ENCODE results near the gene ZDHHC11. TPM values are rescaled to one million over a fixed set of nuclear protein-coding genes. Genes with fewer than 3 reads are reported as not detected.
"Not testable (repeated sequence)": the region's sequence is repeated elsewhere in the genome, so short reads cannot be mapped to it uniquely, and the experiment has no call there.

ZDHHC11 gene
- polyA plus RNA-seq, 6 donors from 2014 or later, result not detected

DNA sequence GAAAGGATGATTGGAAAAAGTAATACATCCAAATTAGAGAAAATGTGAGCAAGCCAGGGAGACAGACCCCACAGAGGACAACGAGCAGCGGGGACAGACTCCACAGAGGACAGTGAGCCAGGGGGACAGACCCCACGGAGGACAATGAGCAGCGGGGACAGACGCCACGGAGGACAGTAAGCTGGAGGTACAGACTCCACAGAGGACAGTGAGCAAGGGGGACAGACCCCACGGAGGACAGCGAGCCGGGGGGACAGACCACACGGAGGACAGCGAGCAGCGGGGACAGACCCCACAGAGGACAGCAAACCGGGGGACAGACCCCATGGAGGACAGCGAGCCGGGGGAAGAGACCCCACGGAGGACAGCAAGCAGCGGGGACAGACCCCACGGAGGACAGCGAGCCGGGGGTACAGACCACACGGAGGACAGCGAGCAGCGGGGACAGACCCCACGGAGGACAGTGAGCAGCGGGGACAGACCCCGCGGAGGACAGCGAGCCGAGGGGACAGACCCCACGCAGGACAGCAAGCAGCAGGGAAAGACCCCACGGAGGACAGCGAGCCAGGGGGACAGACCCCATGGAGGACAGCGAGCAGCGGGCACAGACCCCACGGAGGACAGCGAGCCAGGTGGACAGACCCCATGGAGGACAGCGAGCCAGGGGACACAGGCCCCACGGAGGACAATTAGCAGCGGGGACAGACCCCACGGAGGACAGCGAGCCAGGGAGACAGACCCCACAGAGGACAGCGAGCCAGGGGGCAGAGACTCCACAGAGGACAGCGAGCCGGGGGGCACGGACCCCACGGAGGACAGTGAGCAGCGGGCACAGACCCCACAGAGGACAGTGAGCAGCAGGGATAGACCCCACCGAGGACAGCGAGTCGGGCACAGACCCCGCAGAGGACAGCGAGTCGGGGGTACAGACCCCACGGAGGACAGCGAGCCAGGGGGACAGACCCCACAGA is 1.9 kb upstream of the ZDHHC11 start:
- no peak for DNase-seq
- ATAC-seq (ENCODE audit: low read depth in 2 of 2), result no peak
- peak overlapping the region in 1 of 6 donors; percentile 7 for H3K27ac Mint-ChIP-seq
- H3K27me3 Mint-ChIP-seq, result peaks cover 0 to 12% (median 4%) of the 10 kb centered on the region in 3 donors
- no peaks in the 10 kb centered on the region for H3K9me3 Mint-ChIP-seq
- no peak overlapping the region for H3K4me3 Mint-ChIP-seq
- H3K4me1 Mint-ChIP-seq, result no peaks in the 10 kb centered on the region
- H3K36me3 Mint-ChIP-seq, result no peaks in the 10 kb centered on the region

DNA sequence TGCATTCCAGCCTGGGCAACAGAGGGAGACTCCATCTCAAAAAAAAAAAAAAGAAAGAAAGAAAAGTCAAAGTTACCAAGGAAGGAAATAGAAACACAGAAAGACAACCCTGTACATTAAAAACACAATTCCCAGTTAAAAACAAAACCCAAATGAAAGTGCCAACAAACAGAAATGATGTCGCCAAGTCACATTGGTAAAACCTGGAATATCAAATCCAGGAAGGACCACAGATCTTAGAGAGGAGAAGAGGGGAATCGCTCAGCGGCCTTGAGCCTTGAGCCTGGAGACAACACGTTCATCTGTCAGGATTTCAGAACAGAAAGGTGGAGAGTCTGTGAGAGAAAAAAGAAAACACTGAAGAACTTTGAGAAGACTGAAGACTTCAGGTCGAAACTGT is 1.2 kb upstream of the ZDHHC11 start:
- Mint-ChIP-seq H3K36me3 (no peaks in the 10 kb centered on the region), H3K27ac (no peak overlapping the region), H3K4me3 (no peak overlapping the region), H3K27me3 (peaks cover 0 to 12% (median 4%) of the 10 kb centered on the region in 3 donors), H3K4me1 (no peaks in the 10 kb centered on the region), H3K9me3 (no peaks in the 10 kb centered on the region)
- ATAC-seq (ENCODE audit: low read depth in 2 of 2) (no peak), DNase-seq (no peak)

DNA sequence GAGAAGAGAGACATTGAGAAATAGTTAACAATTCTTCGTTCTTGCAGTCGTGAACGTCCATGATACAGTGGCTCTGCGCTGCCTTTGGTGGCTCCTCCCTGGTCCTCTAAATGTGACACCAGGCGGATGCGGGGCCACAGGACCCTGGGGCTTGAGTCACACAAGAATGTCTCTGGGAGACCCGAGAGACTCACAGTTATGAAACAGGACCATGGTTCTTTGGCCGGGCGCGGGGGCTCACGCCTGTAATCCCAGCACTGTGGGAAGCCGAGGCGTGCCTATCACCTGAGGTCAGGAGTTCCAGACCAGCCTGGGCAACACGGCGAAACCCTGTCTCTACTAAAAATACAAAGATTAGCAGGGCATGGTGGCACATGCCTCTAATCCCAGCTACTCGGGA is 767 bp upstream of the ZDHHC11 start:
- Mint-ChIP-seq H3K4me3 (no peak overlapping the region), H3K27me3 (peaks cover 0 to 12% (median 4%) of the 10 kb centered on the region in 3 donors), H3K36me3 (no peaks in the 10 kb centered on the region), H3K4me1 (no peaks in the 10 kb centered on the region), H3K27ac (no peak overlapping the region), H3K9me3 (no peaks in the 10 kb centered on the region)
- DNase-seq (no peak), ATAC-seq (ENCODE audit: low read depth in 2 of 2) (no peak)

DNA sequence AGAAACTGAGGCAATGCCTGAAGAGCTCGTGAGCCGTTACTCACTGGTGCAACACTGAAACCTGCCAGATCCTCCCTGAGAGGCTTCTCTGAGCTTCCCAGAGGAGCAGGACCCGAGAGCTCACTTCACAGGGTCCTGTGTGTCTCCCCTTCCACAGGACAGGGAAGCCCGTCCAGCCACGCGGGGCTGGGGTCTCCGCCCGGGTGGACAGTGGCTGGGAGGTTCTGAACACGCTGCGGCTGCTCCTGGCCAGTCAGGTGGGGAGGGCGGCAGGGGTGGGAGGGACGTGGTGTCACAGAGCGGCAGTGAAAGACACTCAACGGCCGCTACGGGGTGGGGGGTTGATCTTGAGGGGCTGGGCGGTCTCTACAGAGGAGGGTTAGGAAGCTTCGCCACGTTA is 290 bp upstream of the ZDHHC11 start:
- ATAC-seq (ENCODE audit: low read depth in 2 of 2) (no peak), DNase-seq (no peak)
- Mint-ChIP-seq H3K27me3 (peaks cover 0 to 12% (median 4%) of the 10 kb centered on the region in 3 donors), H3K27ac (no peak overlapping the region), H3K4me3 (no peak overlapping the region), H3K9me3 (no peaks in the 10 kb centered on the region), H3K4me1 (no peaks in the 10 kb centered on the region), H3K36me3 (no peaks in the 10 kb centered on the region)

DNA sequence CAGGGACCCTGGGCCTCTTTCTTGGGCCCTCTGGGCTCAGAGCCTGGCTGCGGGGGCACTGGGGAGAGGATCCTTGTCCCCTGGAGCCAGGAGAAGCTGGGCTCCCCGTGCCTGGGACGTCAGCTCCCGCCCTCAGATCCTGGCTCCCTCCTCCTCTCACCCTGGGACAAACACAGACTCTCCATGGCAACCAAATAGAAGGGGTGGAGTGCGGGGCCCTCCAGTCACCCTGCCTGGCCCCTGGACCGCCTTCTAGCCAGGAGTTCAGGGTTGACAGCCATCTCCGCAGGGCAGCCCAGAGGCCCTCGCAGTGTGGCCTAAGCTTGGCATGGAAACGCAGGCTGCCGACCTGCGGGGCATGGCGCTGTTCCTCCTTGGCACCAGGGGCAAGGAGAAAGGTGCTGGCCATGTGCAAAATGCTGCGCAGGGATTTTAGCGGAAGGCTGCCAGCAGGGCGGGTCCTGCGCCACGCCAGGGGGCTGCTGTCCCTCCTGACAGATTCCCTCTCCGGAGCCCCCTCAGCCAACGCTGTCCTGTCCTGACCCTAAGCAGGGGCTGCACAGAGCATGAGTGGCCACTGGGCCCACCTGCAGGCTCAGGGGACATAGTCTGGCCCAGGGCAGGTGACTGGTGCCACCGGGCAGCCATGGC is 1.0 kb downstream of the ZDHHC11 start:
- H3K4me1 Mint-ChIP-seq, result no peaks in the 10 kb centered on the region
- H3K36me3 Mint-ChIP-seq, result no peaks in the 10 kb centered on the region
- H3K27me3 Mint-ChIP-seq, result peaks cover 0 to 12% (median 4%) of the 10 kb centered on the region in 3 donors
- DNase-seq, result no peak
- no peak overlapping the region for H3K4me3 Mint-ChIP-seq
- ATAC-seq (ENCODE audit: low read depth in 2 of 2), result no peak
- no peak overlapping the region for H3K27ac Mint-ChIP-seq
- H3K9me3 Mint-ChIP-seq, result no peaks in the 10 kb centered on the region

DNA sequence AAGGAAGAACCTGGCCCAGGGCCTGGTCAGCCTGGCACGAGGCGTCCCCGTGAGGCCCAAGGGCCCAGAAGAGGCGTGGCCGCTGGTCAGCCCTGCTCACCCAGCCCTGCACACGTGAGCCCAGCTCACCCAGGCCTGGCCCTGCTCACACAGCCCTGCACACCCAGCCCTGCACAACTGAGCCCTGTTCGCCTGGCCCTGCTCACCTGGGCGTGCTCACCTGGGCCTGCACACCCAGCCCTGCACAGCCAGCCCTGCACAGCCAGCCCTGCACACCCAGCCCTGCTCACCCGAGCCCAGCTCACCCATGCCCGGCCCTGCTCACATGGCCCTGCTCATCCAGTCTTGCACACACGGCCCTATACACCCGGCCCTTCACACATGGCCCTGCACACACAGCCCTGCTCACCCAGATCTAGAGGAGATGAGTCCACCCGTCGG is 2.1 kb downstream of the ZDHHC11 start:
- Mint-ChIP-seq H3K27me3 (peaks cover 0 to 12% (median 4%) of the 10 kb centered on the region in 3 donors), H3K27ac (no peak overlapping the region), H3K4me3 (no peak overlapping the region), H3K36me3 (no peaks in the 10 kb centered on the region), H3K9me3 (no peaks in the 10 kb centered on the region), H3K4me1 (no peaks in the 10 kb centered on the region)
- DNase-seq (no peak), ATAC-seq (ENCODE audit: low read depth in 2 of 2) (no peak)

DNA sequence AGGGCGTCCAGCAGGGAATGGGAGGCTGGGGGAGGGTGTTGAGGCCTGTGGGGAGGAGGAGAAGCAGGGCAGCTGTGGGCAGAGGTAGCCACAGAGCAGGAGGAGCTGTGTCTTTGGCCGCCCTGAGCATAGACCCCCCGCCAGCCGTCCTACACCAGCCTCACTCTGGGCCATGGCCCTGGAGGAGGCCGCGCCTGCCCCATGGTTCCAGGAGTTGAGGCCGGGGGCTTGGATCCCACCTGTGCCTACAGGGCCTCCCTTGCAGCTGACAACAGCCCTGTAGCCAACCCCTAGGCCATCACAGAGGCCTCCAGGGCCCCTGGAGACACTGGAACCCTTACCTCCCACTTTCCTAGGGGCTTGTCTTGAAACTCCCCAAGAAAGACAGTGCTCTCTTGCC is 3.0 kb downstream of the ZDHHC11 start:
- not testable (repeated sequence) for H3K27ac Mint-ChIP-seq; H3K4me3 Mint-ChIP-seq; H3K9me3 Mint-ChIP-seq; DNase-seq; H3K4me1 Mint-ChIP-seq; ATAC-seq (ENCODE audit: low read depth in 2 of 2); H3K36me3 Mint-ChIP-seq
- H3K27me3 Mint-ChIP-seq, result peaks cover 0 to 11% (median 4%) of the 10 kb centered on the region in 3 donors

DNA sequence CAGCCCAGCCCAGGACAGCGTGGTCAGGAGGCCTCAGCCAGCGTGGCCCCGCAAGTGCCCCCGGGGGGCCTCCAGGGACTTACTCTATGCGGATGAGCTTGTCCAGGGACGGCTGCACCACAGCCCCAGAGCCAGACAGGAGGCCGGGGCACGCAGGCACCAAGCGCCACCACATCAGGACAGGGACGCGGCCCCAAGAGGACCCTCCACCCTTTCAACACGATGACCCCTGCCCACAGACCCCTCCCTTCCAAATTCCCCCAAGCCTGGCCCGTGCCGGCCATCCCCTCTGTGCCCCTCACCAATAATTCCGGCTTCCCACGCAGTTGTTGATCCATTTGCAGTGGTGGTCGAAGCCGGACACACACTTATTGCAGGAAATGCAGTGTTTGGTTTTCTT is 3.6 kb downstream of the ZDHHC11 start:
- H3K4me3 Mint-ChIP-seq; DNase-seq; ATAC-seq (ENCODE audit: low read depth in 2 of 2); H3K9me3 Mint-ChIP-seq; H3K4me1 Mint-ChIP-seq; H3K27ac Mint-ChIP-seq; H3K36me3 Mint-ChIP-seq; H3K27me3 Mint-ChIP-seq: not testable (repeated sequence)

DNA sequence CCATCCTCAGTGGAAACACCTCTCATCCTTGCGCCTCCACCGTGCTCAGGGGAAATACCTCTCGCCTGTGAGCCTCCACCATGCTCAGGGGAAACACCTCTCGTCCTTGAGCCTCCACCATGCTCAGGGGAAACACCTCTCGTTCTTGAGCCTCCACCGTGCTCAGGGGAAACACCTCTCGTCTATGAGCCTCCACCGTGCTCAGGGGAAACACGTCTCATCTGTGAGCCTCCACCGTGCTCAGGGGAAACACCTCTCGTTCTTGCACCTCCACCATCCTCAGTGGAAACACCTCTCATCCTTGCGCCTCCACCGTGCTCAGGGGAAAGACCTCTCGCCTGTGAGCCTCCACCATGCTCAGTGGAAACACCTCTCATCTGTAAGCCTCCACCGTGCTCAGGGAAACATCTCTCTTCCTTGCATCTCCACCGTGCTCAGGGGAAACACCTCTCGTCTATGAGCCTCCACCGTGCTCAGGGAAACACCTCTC is 4.1 kb downstream of the ZDHHC11 start:
- DNase-seq; H3K36me3 Mint-ChIP-seq; H3K4me1 Mint-ChIP-seq; ATAC-seq (ENCODE audit: low read depth in 2 of 2); H3K4me3 Mint-ChIP-seq; H3K9me3 Mint-ChIP-seq; H3K27me3 Mint-ChIP-seq: not testable (repeated sequence)
- H3K27ac Mint-ChIP-seq, result peak overlapping the region in 2 of 6 donors; percentile 1 to 55

DNA sequence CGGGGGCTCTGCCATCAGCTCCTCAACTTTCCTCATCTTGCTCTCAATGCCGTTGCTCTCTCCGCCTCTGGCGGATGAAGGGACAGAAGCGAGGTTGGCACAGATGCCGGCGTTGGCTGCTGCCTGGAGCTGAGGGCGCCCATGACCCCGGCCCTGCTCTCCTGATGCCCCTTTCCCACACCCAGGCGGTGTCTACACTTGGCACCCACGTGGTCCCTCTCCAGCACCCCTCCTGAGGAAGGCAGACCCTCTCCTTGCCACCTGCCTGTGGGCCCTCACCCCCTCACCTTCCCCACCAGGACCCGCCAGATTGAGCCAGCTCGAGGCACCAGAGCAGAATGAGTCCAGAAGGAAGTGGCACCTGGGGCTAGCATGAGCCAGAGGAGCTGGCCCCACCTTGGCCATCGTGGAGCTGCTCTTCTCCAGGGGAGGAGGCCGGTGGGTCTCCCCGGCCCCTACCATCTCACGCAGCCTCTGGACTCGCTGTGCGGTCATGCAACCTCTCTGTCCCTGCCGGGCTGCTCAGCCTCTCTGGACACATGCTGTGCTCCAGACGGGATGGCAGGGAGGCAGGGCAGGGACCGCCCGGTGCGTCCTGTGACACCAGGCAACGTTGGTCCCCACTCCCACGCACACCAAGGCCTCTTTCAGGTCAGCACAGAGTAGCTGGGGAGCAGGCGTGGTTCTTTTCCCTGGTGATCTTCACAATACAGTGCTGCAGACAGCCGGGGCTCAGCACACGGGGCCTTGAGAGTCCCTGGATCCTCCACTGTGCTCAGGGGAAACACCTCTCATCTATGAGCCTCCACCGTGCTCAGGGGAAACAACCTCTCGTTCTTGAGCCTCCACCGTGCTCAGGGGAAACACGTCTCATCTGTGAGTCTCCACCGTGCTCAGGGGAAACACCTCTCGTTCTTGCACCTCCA is 4.8 kb downstream of the ZDHHC11 start:
- not testable (repeated sequence) for H3K36me3 Mint-ChIP-seq; H3K4me1 Mint-ChIP-seq; DNase-seq; H3K27ac Mint-ChIP-seq; H3K27me3 Mint-ChIP-seq; H3K4me3 Mint-ChIP-seq; ATAC-seq (ENCODE audit: low read depth in 2 of 2); H3K9me3 Mint-ChIP-seq

DNA sequence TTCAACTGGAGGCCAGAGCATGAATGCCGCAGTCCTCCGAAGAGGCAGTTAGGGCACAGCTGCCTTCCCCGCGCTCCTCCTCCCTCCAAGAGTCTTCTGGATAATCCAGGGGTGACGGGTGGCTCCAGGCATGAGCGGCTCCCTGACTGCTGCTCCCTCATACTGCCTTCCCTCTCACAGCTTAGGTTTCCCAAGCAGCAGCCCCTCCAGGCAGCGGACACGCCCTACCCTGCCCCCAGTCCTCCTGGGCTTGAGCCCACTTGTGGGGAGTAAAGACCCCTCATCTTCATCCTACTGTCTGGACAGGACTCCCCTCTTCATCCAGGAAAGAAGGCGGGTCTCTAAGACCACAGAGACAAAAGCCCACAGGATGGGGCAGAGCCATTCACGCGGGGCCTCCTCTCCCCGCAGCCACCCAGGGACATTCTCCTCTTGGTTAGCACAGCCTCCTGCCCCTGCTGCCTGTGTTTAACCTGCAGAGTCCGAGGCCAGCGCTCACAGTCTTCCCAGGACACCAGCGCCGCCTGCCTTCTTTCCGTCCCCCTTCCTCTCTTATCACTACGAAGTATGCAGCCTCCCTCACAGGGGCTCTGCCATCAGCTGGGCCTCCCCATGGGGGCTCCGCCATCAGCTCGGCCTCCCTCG is 5.6 kb downstream of the ZDHHC11 start:
- not testable (repeated sequence) for H3K36me3 Mint-ChIP-seq, H3K4me1 Mint-ChIP-seq, DNase-seq

DNA sequence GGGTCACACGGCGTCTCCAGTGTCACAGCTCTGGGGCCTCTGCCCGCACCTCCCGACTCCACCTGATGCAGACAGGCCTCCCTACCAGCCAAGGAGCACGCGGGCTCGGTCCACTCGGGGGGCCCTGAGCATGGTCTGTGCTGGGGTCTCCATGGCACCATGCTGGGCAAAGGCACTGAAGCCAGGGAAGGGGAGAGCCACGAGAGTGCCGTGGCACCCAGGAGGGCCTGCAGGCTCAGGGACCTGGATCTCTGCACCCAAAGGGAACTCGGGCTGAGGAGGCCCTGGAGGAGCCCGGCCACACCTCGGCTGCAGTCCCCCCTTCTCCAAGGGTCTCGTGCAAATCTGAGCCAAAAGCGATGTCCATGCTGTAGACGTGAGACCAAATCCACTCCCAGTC is 6.4 kb downstream of the ZDHHC11 start:
- H3K27me3 Mint-ChIP-seq; H3K4me1 Mint-ChIP-seq; DNase-seq; H3K4me3 Mint-ChIP-seq; H3K9me3 Mint-ChIP-seq; H3K27ac Mint-ChIP-seq; ATAC-seq (ENCODE audit: low read depth in 2 of 2); H3K36me3 Mint-ChIP-seq: not testable (repeated sequence)

More for the DNA sequence above, 5.6 kb downstream of the ZDHHC11 start:
- peak overlapping the region in 1 of 6 donors; percentile 33 for H3K27ac Mint-ChIP-seq
- H3K4me3 Mint-ChIP-seq; ATAC-seq (ENCODE audit: low read depth in 2 of 2); H3K27me3 Mint-ChIP-seq; H3K9me3 Mint-ChIP-seq: not testable (repeated sequence)

DNA sequence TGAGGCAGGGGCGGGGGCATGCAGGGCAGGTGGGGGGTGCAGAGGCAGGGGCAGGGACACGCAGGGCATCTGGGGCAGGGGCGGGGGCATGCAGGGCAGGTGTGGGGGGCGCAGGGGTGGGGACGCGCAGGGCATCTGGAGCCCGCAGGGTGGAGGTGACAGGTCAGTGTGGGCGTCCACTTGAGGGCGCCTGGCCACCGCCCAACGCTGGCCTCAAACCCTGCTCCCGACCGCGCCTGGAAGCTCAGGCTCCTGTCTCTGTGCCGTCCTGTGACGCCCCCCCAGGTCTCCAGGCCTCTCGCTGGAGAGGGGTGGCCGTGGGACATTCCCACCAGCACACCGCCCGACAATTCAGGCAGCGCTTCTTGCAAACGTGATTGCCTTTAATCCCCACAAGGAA is 6.9 kb downstream of the ZDHHC11 start:
- not testable (repeated sequence) for H3K27me3 Mint-ChIP-seq, H3K4me3 Mint-ChIP-seq

More for the DNA sequence above, 6.9 kb downstream of the ZDHHC11 start:
- not testable (repeated sequence) for H3K27ac Mint-ChIP-seq; ATAC-seq (ENCODE audit: low read depth in 2 of 2); H3K4me1 Mint-ChIP-seq; DNase-seq; H3K9me3 Mint-ChIP-seq; H3K36me3 Mint-ChIP-seq
